ENCODE results near the gene TTLL3. TPM values are rescaled to one million over a fixed set of nuclear protein-coding genes. Genes with fewer than 3 reads are reported as not detected.

TTLL3 gene
- total and polyA plus RNA-seq, 2 of the 4 experiments (the other 2 are of a cell fraction) = 6.8 to 43.4 TPM

GRCh38 chr3:9817436-9817835 is 7.4 kb downstream of the TTLL3 start:
- Histone ChIP-seq H3K79me1 (ENCODE audit: low read depth in 1 of 2, low read length in 2 of 2) (no peaks in the 10 kb centered on the region), H3K4ac (ENCODE audit: low read depth, low read length) (no peak overlapping the region), H3K18ac (ENCODE audit: low read depth, low read length) (no peak overlapping the region), H3K9ac (ENCODE audit: low read depth, low read length) (no peak overlapping the region), H2BK120ac (ENCODE audit: low read depth, low read length) (no peak overlapping the region), H3K9me1 (ENCODE audit: insufficient read depth, low read length) (peaks cover 11% of the 10 kb centered on the region), H2BK5ac (ENCODE audit: low read depth, low read length, poor library complexity, severe bottlenecking) (no peak overlapping the region), H2BK15ac (ENCODE audit: low read depth, low read length) (no peak overlapping the region), H3K14ac (replicated peaks; ENCODE audit: low read depth, low read length) (no peak overlapping the region), H3K23ac (ENCODE audit: low read depth, low read length) (no peak overlapping the region), H4K91ac (ENCODE audit: insufficient read depth, low read depth, low read length) (no peak overlapping the region), H3K4me2 (ENCODE audit: low read depth, low read length) (no peak overlapping the region), H2AK9ac (replicated peaks; ENCODE audit: low read depth, low read length, poor library complexity) (no peak overlapping the region), H3K4me3 (ENCODE audit: insufficient read depth, low read depth, low read length) (no peak overlapping the region), H4K8ac (ENCODE audit: low read depth in 2 of 2, low read length in 2 of 2) (no peak overlapping the region), H3K27me3 (ENCODE audit: control insufficient read depth, insufficient read depth, low read length) (no peaks in the 10 kb centered on the region), H4K20me1 (ENCODE audit: insufficient read depth, low read length) (no peaks in the 10 kb centered on the region; the same call in 1 of the 2 replicates), H2AK5ac (ENCODE audit: low read depth, low read length) (no peak overlapping the region), H3K27ac (ENCODE audit: insufficient read depth, low read length) (no peak overlapping the region), H3K36me3 (ENCODE audit: control insufficient read depth, insufficient read depth, low read length) (peaks cover 9% of the 10 kb centered on the region), H3K56ac (ENCODE audit: extremely low read depth, insufficient read depth, low read length) (no peak overlapping the region), H3K4me1 (ENCODE audit: control insufficient read depth, insufficient read depth, low read length) (no peaks in the 10 kb centered on the region), H2AFZ (replicated peaks; ENCODE audit: low read length, poor library complexity) (no peak overlapping the region), H2BK20ac (ENCODE audit: low read depth, low read length) (no peak overlapping the region), H4K5ac (ENCODE audit: low read depth, low read length) (no peak overlapping the region), H3K9me3 (ENCODE audit: control insufficient read depth, insufficient read depth, low read length) (no peaks in the 10 kb centered on the region)
- WGBS, 2 experiments (ENCODE audit: extremely low coverage in 2 of 2, insufficient read length in 1 of 2) = no CpG with 5 or more reads among the region's 6 CpGs
- no peak for TF ChIP-seq RAD21 (IDR thresholded peaks at IDR 0.05; ENCODE audit: low read length)
- TF ChIP-seq, protein P1, sequence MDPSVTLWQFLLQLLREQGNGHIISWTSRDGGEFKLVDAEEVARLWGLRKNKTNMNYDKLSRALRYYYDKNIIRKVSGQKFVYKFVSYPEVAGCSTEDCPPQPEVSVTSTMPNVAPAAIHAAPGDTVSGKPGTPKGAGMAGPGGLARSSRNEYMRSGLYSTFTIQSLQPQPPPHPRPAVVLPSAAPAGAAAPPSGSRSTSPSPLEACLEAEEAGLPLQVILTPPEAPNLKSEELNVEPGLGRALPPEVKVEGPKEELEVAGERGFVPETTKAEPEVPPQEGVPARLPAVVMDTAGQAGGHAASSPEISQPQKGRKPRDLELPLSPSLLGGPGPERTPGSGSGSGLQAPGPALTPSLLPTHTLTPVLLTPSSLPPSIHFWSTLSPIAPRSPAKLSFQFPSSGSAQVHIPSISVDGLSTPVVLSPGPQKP (IDR thresholded peaks at IDR 0.05; ENCODE audit: borderline replicate concordance, low read depth, low read length) = no peak
- TF ChIP-seq USF2 (IDR thresholded peaks at IDR 0.05; ENCODE audit: low read depth, low read length) = no peak
- no peak for TF ChIP-seq SMC3 (IDR thresholded peaks at IDR 0.05; ENCODE audit: low read depth, low read length)
- TF ChIP-seq CHD1 (IDR thresholded peaks at IDR 0.05; ENCODE audit: low read depth, low read length) = no peak
- TF ChIP-seq RCOR1 (IDR thresholded peaks at IDR 0.05; ENCODE audit: insufficient replicate concordance, low read length) = no peak
- no peak for TF ChIP-seq NFE2L2 (IDR thresholded peaks at IDR 0.05; ENCODE audit: low read depth, low read length)
- no peak for TF ChIP-seq FOS (IDR thresholded peaks at IDR 0.05; ENCODE audit: low read depth, low read length)
- no peak for TF ChIP-seq CEBPB (IDR thresholded peaks at IDR 0.05; ENCODE audit: low read depth, low read length)
- no peak for TF ChIP-seq MAZ (IDR thresholded peaks at IDR 0.05; ENCODE audit: borderline replicate concordance, low read depth, low read length)
- TF ChIP-seq, protein P2, sequence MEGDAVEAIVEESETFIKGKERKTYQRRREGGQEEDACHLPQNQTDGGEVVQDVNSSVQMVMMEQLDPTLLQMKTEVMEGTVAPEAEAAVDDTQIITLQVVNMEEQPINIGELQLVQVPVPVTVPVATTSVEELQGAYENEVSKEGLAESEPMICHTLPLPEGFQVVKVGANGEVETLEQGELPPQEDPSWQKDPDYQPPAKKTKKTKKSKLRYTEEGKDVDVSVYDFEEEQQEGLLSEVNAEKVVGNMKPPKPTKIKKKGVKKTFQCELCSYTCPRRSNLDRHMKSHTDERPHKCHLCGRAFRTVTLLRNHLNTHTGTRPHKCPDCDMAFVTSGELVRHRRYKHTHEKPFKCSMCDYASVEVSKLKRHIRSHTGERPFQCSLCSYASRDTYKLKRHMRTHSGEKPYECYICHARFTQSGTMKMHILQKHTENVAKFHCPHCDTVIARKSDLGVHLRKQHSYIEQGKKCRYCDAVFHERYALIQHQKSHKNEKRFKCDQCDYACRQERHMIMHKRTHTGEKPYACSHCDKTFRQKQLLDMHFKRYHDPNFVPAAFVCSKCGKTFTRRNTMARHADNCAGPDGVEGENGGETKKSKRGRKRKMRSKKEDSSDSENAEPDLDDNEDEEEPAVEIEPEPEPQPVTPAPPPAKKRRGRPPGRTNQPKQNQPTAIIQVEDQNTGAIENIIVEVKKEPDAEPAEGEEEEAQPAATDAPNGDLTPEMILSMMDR (conservative IDR thresholded peaks at IDR 0.05; ENCODE audit: low read depth, low read length) = no peak
- no peak for TF ChIP-seq BHLHE40 (IDR thresholded peaks at IDR 0.05; ENCODE audit: low read depth, low read length)
- TF ChIP-seq RFX5 (IDR thresholded peaks at IDR 0.05; ENCODE audit: low read depth, low read length) = no peak
- no peak for TF ChIP-seq MAFK (IDR thresholded peaks at IDR 0.05; ENCODE audit: low read depth, low read length)
- no peak for TF ChIP-seq POLR2A (IDR thresholded peaks at IDR 0.05; ENCODE audit: low read depth, low read length)
- TF ChIP-seq MXI1 (IDR thresholded peaks at IDR 0.05; ENCODE audit: borderline replicate concordance, low read depth, low read length) = no peak
- intact Hi-C loops (cut with micrococcal nuclease) (no loop called here), in situ Hi-C loops (cut with MboI; ENCODE audit: low sequenced_read_pairs) (no loop called here), dilution Hi-C loops (cut with HindIII; ENCODE audit: low sequenced_read_pairs, unreplicated experiment) (no loop called here)
- POLR2A ChIA-PET (ENCODE audit: unreplicated experiment) = no interaction called here
- DNase-seq = no peak
- no TSS peak for BruUV-seq (replicated peaks)
- CTCF ChIA-PET = no interaction called here
- no peak for ATAC-seq (ENCODE audit: low read depth)
